Measurements from ENCODE around the gene YBEY. TPM values are rescaled to one million over a fixed set of nuclear protein-coding genes. Genes with fewer than 3 reads are reported as not detected.

YBEY gene
- polyA plus RNA-seq, 1 donor: 24.8 TPM

DNA sequence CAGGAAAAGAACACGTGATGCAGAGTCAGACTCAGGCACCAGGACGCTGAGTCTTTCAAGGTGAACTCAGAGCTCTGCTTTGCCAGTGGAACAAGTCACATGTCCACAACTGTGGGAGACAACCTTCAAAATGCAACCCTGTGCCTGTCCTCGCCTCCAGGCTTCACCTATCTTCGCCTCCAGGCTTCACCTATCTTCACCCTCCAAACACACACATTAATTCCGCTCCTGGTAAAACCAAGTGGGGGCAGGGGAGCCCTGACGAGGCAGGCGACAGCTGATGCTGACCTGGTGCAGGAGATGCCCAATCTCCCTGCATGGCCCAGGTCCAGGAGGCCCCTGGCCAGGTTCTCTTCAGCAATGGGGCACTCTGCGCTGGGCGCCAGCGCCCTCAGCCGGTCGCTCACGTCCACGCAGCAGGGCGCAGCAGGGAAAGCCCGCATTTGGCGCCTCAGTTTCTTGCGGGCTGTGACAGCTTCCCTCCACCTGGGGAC lies 29.6 kb upstream of the YBEY start:
- DNase-seq: no peak

DNA sequence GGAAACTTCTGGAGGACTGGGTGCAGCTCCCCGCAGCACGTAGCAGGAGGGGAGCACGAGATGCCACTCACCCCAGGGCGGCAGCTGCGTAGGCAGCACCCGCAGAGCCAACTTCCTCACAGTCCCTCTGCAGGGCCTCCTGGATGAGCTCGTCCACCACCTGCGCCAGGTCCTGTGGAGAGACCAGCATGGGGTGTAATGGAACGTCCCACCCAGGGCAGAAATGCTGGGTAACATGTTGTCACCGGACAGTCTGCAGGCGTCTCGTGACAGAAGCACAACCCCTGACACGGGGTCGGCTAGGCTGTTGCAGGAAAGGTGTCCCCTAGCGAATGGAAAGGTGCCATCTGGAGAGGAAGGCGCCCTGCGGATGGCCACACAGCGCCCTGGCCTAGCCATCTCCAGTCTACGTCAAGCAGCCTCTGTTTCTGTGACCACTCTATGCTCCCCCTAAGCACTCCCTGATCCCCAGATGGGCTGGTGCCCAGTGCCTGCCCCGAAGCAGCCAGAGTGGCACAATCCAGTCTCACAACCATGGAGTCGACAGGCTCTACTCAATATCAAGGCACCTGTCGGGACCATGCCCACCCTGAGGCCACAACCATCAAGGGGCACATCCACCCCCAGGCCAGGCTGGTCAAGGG lies 22.0 kb upstream of the YBEY start:
- DNase-seq: no peak

GRCh38 chr21:46264690-46265144 lies 21.4 kb upstream of the YBEY start:
- no peak for DNase-seq

- no peak for DNase-seq
Measured at GRCh38 chr21:46265736-46266525, 20.2 kb upstream of the YBEY start.

GRCh38 chr21:46266946-46267345 lies 19.2 kb upstream of the YBEY start:
- no peak for DNase-seq

DNA sequence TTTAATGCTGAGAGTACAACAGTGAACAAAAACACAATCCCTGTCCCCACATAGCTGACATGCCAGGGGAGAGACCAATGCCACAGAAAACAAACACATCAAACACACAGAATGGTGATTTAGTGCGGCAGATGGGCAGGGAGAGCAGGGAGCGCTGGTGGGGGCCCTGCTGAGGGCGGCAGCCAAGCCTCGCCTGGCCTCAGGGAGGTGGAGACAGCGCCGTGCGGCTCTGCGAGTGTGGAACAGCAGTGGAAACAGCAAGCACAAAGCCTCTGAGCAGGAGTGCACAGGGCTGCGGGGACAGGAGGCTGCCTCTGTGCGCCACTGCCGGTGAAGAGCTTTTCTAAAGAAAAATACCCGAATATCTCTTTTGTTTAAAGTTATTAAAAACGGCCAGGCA lies 17.8 kb upstream of the YBEY start:
- no peak for DNase-seq

- no peak for DNase-seq
Measured at GRCh38 chr21:46269466-46269865, 16.7 kb upstream of the YBEY start.

DNA sequence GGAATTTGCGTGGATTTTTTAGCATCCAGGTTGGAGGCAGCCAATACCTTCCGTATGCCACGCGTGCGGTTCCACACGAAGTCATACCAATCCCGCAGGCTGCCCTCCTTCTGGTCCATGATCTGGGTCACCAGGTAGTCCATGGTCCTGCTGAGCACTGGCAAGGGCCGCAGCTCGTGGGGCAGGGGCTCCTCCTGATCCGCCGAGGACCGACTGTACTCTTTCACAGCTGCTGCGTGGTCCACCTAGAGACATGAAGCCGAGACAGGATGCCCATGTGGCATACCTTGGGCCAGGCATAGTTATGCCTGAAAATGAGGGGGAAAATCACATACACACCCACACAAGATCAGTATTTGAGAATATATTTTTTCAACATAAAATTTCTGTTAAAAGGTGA lies 12.8 kb upstream of the YBEY start:
- no peak for DNase-seq

DNA sequence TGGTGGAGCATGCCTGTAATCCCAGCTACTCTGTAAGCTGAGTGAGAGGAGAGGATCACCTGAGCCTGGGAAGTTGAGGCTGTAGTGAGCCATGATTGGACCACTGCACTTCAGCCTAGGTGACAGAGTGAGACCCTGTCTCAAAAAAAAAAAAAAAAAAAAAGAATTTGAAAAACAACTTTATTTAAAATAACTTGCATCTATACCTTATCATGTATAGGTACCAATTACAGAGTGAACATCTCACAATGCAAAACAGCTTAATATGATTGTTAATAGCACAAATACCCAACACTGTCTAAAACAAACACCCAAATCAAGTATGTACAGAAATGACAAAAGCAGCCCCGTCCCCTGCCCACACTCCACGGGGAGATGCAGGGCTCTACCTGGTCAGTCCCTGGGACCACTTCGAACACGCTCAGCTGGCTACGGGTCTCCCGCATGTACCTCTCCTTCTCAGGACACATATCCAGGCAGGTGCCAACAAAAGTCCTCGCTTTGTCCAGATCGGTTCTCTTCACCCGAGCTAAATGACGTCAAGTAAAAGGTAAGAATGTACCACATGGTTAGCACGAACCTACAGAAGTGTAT lies 11.2 kb upstream of the YBEY start:
- DNase-seq: no peak

DNA sequence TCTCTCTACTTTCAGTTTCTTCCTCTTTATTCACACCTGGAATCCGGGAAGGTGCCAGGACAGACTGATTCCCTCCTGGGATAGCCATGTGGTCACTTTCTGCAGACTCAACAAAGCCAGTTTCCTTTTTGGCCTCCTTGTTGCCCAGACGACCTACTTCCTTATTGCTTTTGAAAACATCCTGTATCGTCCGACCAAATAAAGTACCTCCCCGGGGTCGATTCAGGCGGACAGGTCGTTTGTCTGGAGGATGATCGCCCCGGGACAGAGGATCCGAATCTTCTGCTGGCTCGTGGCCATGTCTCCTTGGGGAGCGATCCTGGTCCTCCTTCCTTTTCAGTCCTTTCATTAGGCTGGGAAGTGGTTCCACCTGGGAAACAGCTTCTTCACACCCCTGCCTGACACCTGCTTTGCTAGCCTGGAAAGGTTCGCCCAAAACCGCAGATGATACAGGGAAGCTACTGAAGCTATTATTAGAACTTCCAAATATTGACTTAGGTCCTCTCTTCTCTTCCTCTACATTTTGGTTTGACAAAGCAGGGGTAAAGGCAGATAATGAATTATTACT lies 2.0 kb upstream of the YBEY start:
- DNase-seq: no peak

DNA sequence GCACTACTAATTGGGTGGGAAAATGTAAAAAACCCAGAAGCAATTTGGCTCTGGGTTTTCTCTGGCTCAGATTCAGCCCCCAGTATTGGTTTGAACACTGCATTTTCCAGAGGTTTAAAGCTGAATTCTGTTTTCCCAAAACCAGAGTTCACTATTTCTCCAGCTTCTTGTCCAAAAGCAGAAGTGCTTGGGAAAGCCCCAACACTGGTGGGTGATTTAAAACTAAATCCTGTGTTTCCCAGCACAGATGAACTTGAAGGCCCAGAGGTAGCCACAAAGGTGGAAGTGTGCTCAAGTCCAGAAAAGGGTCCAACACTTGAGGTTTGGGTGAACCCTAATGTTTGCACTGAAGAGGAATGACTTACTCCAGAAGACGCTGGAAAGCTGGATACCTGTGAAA lies 1.4 kb upstream of the YBEY start:
- no peak for DNase-seq

GRCh38 chr21:46285206-46285661 lies 908 bp upstream of the YBEY start, which contains the start of gene MCM3AP:
Gene MCM3AP, minus strand, starts transcription at chr21:46285611. Its CDS starts 325 bp downstream, at chr21:46285286.
- DNase-seq: no peak

- DNase-seq: no peak
Measured at GRCh38 chr21:46286648-46287002, 483 bp downstream of the YBEY start.

GRCh38 chr21:46287541-46287940 lies 1.4 kb downstream of the YBEY start:
- no peak for DNase-seq

- no peak for DNase-seq
Measured at GRCh38 chr21:46289655-46290179, 3.6 kb downstream of the YBEY start.

DNA sequence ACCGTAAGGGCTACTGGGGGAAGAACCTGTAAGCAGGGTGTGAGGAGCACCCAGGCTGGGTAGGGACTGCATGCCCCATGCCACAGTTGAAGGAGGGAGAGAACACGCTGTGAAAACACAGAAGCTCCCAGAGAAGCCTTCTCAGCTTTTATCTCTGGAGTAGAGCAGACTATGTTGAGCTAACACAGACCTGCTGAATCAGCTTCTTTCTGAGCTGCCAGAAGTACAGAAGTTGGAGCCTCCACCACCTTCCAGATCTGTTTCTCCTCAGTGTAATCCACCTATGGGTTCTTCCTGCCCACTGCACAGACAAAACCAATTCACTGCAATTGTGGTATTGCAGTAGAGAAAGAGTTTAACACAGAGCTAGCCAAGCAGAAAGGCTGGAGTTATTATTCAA lies 5.4 kb downstream of the YBEY start:
- DNase-seq: no peak

DNA sequence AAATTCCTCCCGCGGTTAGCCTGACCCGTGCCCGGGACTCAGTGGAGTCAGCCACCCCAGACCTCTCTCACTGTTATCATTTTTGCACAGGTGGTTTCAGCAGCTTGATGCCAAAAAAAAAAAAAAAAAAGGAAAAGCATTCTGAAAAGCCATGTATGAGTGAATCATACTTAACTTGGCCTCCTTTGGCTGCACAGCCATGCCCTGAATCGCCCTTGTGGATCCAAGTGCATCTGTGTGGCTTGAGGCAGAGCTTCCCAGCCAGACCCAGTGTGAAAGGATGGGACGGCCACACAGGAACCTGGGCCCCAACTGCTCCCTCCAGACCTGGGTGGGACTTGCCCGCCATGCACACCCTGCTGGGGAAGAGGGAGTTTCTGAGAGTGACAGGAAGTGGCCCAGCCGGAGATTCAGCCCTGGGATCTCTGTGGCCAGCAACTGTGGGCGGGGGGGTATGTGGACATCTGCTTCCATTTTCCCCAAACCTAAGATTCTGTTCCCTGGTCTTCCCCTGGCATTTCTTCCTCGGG lies 8.6 kb downstream of the YBEY start:
- no peak for DNase-seq

- no peak for DNase-seq
Measured at GRCh38 chr21:46295177-46295770, 9.1 kb downstream of the YBEY start.

- peak; percentile 74 for DNase-seq
Measured at GRCh38 chr21:46295996-46296752, 10.0 kb downstream of the YBEY start.

DNA sequence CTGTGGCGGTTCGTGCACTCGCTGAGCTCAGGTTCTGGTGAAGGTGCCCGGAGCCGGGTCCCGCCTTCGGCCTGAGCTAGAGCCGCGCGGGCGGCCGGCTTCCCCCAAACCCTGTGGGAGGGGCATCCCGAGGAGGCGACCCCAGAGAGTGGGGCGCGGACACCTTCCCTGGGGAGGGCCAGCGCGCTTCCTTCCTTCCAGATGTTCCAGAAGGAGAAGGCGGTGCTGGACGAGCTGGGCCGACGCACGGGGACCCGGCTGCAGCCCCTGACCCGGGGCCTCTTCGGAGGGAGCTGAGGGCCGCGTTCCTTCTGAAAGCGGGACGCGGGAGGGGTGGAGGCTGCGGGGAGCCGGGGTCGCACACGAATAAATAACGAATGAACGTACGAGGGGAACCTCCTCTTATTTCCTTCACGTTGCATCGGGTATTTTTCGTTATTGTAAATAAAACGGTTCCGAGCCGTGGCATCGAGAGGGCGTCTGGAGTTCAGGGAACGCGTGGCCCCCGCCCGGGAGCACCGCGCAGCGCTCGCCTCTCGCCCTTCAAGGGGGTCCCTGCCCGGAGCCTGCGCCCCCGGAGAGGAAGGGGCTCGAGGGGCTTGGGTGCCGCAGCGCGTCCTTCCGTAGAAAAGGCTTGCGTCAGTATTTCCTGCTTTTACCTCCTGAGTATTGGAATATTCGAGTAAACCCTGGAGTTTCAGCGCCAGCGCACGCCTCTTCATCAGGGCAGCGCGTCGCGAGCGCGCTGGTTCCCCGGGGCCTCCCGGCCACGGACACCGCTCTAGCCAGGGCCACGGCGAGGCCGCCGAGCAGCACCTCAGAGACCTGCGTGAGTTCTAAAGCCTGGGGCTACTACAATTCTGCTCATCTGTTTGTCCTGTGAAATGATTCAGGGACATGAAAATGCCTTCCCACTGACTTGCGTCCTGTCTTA lies 11.5 kb downstream of the YBEY start:
- DNase-seq: peak; percentile 33
